ENCODE data around the gene SLC9A4. TPM values are rescaled to one million over a fixed set of nuclear protein-coding genes. Genes with fewer than 3 reads are reported as not detected.

SLC9A4 gene
- total RNA-seq, 2 experiments from 2014 or later: 0.03 to 0.10 TPM

- no peaks in the 10 kb centered on the region for H3K9me2 ChIP-seq (ENCODE audit: insufficient read depth, low read length)
Observed at GRCh38 chr2:102484310-102485061, 11.5 kb downstream of the SLC9A4 start.

GRCh38 chr2:102485147-102485785, 12.2 kb downstream of the SLC9A4 start:
- Histone ChIP-seq H3K4me3 (ENCODE audit: low read depth, low read length, poor library complexity, severe bottlenecking) (no peak overlapping the region), H3K4me1 (ENCODE audit: insufficient read depth, low read length, poor library complexity, severe bottlenecking) (no peaks in the 10 kb centered on the region), H4K20me1 (ENCODE audit: insufficient read depth, low read length) (no peaks in the 10 kb centered on the region), H3K36me3 (ENCODE audit: insufficient read depth, low read length) (no peaks in the 10 kb centered on the region), H3K9me2 (ENCODE audit: insufficient read depth, low read length) (no peaks in the 10 kb centered on the region), H3K27ac (ENCODE audit: low read depth, low read length, poor library complexity, severe bottlenecking) (no peak overlapping the region), H3K9me3 (ENCODE audit: low read length) (no peaks in the 10 kb centered on the region), H3K4me2 (ENCODE audit: low read length) (no peak overlapping the region), H3K79me2 (ENCODE audit: insufficient read depth, low read depth, low read length) (no peaks in the 10 kb centered on the region), H2AFZ (ENCODE audit: low read length) (no peak overlapping the region)
- BruUV-seq (replicated peaks): no TSS peak
- ChIA-PET POLR2A (no interaction called here), CTCF (ENCODE audit: unreplicated experiment) (no interaction called here)
- intact Hi-C loops (cut with micrococcal nuclease; ENCODE audit: unreplicated experiment): no loop called here
- TF ChIP-seq EZH2phosphoT487 (IDR thresholded peaks at IDR 0.05; ENCODE audit: borderline replicate concordance, low read depth, low read length): no peak
- no peak for TF ChIP-seq CTCF (conservative IDR thresholded peaks at IDR 0.05; ENCODE audit: low read length)
- DNase-seq (ENCODE audit: low spot score): no peak

More at GRCh38 chr2:102484310-102485061, 11.5 kb downstream of the SLC9A4 start:
- CTCF ChIA-PET (ENCODE audit: unreplicated experiment): no interaction called here
- Histone ChIP-seq H4K20me1 (ENCODE audit: insufficient read depth, low read length) (no peaks in the 10 kb centered on the region), H3K36me3 (ENCODE audit: insufficient read depth, low read length) (no peaks in the 10 kb centered on the region), H3K4me3 (ENCODE audit: low read depth, low read length, poor library complexity, severe bottlenecking) (no peak overlapping the region), H3K27ac (ENCODE audit: low read depth, low read length, poor library complexity, severe bottlenecking) (no peak overlapping the region), H3K79me2 (ENCODE audit: insufficient read depth, low read depth, low read length) (no peaks in the 10 kb centered on the region), H3K4me2 (ENCODE audit: low read length) (no peak overlapping the region), H3K4me1 (ENCODE audit: insufficient read depth, low read length, poor library complexity, severe bottlenecking) (no peaks in the 10 kb centered on the region), H3K9me3 (ENCODE audit: low read length) (no peaks in the 10 kb centered on the region), H2AFZ (ENCODE audit: low read length) (no peak overlapping the region)
- no peak for DNase-seq (ENCODE audit: low spot score)
- POLR2A ChIA-PET: no interaction called here
- TF ChIP-seq CTCF (conservative IDR thresholded peaks at IDR 0.05; ENCODE audit: low read length): no peak
- no peak for TF ChIP-seq EZH2phosphoT487 (IDR thresholded peaks at IDR 0.05; ENCODE audit: borderline replicate concordance, low read depth, low read length)
- intact Hi-C loops (cut with micrococcal nuclease; ENCODE audit: unreplicated experiment): no loop called here
- no TSS peak for BruUV-seq (replicated peaks)
